ENCODE data around the gene LEMD2. TPM values are rescaled to one million over a fixed set of nuclear protein-coding genes. Genes with fewer than 3 reads are reported as not detected.

Gene LEMD2
- total RNA-seq, 1 experiment from 2014 or later, result 91.8 TPM

GRCh38 chr6:33764036-33764435, 24.9 kb downstream of the LEMD2 start:
- Histone ChIP-seq H2BK20ac (ENCODE audit: low read depth, low read length, poor library complexity, severe bottlenecking) (no peak overlapping the region), H3K23ac (ENCODE audit: insufficient read length, low read depth, low read length) (no peak overlapping the region), H4K20me1 (ENCODE audit: control insufficient read depth, insufficient read depth, insufficient read length) (no peaks in the 10 kb centered on the region), H3K9ac (ENCODE audit: extremely low read depth, insufficient read length, low read length) (no peak overlapping the region), H2AFZ (ENCODE audit: low read length) (no peak overlapping the region), H2AK5ac (ENCODE audit: insufficient read length, low read length) (no peak overlapping the region), H3K23me2 (ENCODE audit: insufficient read length, low read depth, low read length, poor library complexity, severe bottlenecking) (no peaks in the 10 kb centered on the region), H2BK120ac (ENCODE audit: low read depth, low read length, poor library complexity, severe bottlenecking) (no peak overlapping the region), H3K27me3 (ENCODE audit: insufficient read depth, low read length) (no peaks in the 10 kb centered on the region), H3K4me2 (ENCODE audit: insufficient read depth, insufficient read length, low read length) (no peak overlapping the region), H3T11ph (ENCODE audit: low read length) (no peak overlapping the region), H3K27ac (ENCODE audit: insufficient read length, low read depth, low read length) (no peak overlapping the region), H3K4ac (ENCODE audit: low read depth, low read length) (no peak overlapping the region), H2BK5ac (ENCODE audit: insufficient read length, low read length) (no peak overlapping the region), H3K79me2 (ENCODE audit: insufficient read depth, low read length) (no peaks in the 10 kb centered on the region), H4K8ac (replicated peaks; ENCODE audit: insufficient read length, low read depth, low read length) (no peak overlapping the region), H4K91ac (ENCODE audit: insufficient read length, low read depth, low read length) (no peak overlapping the region), H3K18ac (ENCODE audit: insufficient read length, low read depth, low read length) (no peak overlapping the region), H2BK15ac (ENCODE audit: low read depth, low read length) (no peak overlapping the region), H2BK12ac (ENCODE audit: insufficient read length, low read depth, low read length) (no peak overlapping the region), H4K5ac (ENCODE audit: insufficient read length, low read depth, low read length) (no peak overlapping the region), H3K56ac (ENCODE audit: insufficient read length, low read depth, low read length) (no peak overlapping the region), H3K4me1 (ENCODE audit: insufficient read depth, low read length) (peaks cover 2% of the 10 kb centered on the region; the same call in 1 of the 2 replicates), H3K14ac (ENCODE audit: insufficient read depth, low read length) (no peak overlapping the region), H3K9me3 (ENCODE audit: control insufficient read depth, low read depth, low read length) (no peaks in the 10 kb centered on the region), H3K79me1 (ENCODE audit: insufficient read depth, low read depth, low read length, poor library complexity, severe bottlenecking) (no peaks in the 10 kb centered on the region)
- Mint-ChIP-seq H3K9me3 (peaks cover 0 to 3% of the 10 kb centered on the region in 2 experiments; a peak in 2 of 5 replicates), H3K36me3 (ENCODE audit: insufficient read depth in 1 of 3, low read depth in 3 of 3) (no peaks in the 10 kb centered on the region; a peak in 1 of 7 replicates), H3K4me1 (peaks cover 11 to 18% of the 10 kb centered on the region in 2 experiments), H3K27ac (no peak overlapping the region; a peak in 2 of 7 replicates), H3K4me3 (no peak overlapping the region), H3K27me3 (ENCODE audit: low read depth) (peaks cover 10% of the 10 kb centered on the region)
- TF ChIP-seq CTCF (conservative IDR thresholded peaks at IDR 0.05), result no peak
- no CpG with 5 or more reads among the region's 2 CpGs for WGBS (ENCODE audit: extremely low coverage, insufficient read length, low lambda C conversion rate)
- no peak for DNase-seq
